C4-2B (cell line): ENCODE results near the gene MC3R.

Experiments
- ZFX ChIP-seq: fragments of 450-650 bp; IDR thresholded peaks from 2 replicates; pipeline ENCODE4 v1.6.1; 2017
- TF ChIP-seq, protein P1 (sequence below): fragments of 450-650 bp; conservative IDR thresholded peaks from 2 replicates; pipeline ENCODE4 v1.5.1; 2017; ENCODE audit warnings: mild to moderate bottlenecking

DNA sequence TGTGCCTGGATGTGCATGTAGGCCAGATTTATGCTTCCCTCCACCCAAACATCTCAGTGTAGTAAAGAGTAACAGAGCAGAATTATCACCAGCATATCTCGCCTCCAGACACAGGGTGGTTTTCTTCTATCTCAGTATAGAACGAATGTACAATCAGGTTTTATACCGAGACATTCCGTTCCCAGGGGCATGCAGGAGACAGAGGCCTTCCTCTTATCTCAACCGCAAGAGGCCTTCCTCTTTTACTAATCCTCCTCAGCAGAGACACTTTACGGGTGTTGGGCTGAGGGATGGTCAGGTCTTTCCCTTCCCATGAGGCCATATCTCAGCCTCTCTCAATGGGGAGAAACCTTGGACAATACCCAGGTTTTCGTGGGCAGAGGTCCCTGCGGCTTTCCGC is 36.4 kb upstream of the MC3R start:
- TF ChIP-seq, protein P1, sequence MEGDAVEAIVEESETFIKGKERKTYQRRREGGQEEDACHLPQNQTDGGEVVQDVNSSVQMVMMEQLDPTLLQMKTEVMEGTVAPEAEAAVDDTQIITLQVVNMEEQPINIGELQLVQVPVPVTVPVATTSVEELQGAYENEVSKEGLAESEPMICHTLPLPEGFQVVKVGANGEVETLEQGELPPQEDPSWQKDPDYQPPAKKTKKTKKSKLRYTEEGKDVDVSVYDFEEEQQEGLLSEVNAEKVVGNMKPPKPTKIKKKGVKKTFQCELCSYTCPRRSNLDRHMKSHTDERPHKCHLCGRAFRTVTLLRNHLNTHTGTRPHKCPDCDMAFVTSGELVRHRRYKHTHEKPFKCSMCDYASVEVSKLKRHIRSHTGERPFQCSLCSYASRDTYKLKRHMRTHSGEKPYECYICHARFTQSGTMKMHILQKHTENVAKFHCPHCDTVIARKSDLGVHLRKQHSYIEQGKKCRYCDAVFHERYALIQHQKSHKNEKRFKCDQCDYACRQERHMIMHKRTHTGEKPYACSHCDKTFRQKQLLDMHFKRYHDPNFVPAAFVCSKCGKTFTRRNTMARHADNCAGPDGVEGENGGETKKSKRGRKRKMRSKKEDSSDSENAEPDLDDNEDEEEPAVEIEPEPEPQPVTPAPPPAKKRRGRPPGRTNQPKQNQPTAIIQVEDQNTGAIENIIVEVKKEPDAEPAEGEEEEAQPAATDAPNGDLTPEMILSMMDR = no peak
- TF ChIP-seq ZFX = no peak
